ENCODE results near the gene ZCCHC2.

ZCCHC2 gene

GRCh38 chr18:62505669-62506494, 16.9 kb upstream of the ZCCHC2 start:
- Histone ChIP-seq H3K4me2 (peak overlapping the region; percentile 67 to 96 (median 78)), H3K4me3 (peak overlapping the region; percentile 35 to 58 (median 49); a peak in 18 of 20 replicates), H3K4me1 (peaks cover 11 to 17% (median 14%) of the 10 kb centered on the region in 10 experiments), H3K9me3 (replicated peaks in 1 of 11) (peaks cover 15 to 32% (median 27%) of the 10 kb centered on the region in 11 experiments), H3K9ac (peak overlapping the region in 10 of 11 experiments; percentile 6 to 61 (median 50); a peak in 17 of 22 replicates), H3K27me3 (no peaks in the 10 kb centered on the region), H4K20me1 (no peaks in the 10 kb centered on the region), H3K27ac (peak overlapping the region in 10 of 11 experiments; percentile 23 to 72 (median 50); a peak in 18 of 22 replicates), H3K36me3 (no peaks in the 10 kb centered on the region)
- no peak for TF ChIP-seq Cebpa-rat (IDR thresholded peaks at IDR 0.05)

GRCh38 chr18:62506495-62507143, 16.2 kb upstream of the ZCCHC2 start:
- Histone ChIP-seq H3K27ac (peak overlapping the region in 10 of 11 experiments; percentile 23 to 72 (median 57); a peak in 18 of 22 replicates), H3K27me3 (no peaks in the 10 kb centered on the region), H3K4me3 (peak overlapping the region; percentile 35 to 58 (median 49); a peak in 18 of 20 replicates), H4K20me1 (no peaks in the 10 kb centered on the region), H3K4me2 (peak overlapping the region; percentile 67 to 96 (median 78)), H3K9me3 (replicated peaks in 1 of 11) (peaks cover 23 to 40% (median 34%) of the 10 kb centered on the region in 11 experiments), H3K4me1 (peaks cover 11 to 17% (median 14%) of the 10 kb centered on the region in 10 experiments), H3K9ac (peak overlapping the region in 10 of 11 experiments; percentile 6 to 61 (median 50); a peak in 16 of 22 replicates), H3K36me3 (no peaks in the 10 kb centered on the region)
- TF ChIP-seq Cebpa-rat (IDR thresholded peaks at IDR 0.05): no peak

- TF ChIP-seq Cebpa-rat (IDR thresholded peaks at IDR 0.05): no peak
- Histone ChIP-seq H3K36me3 (peaks cover 0 to 3% (median 0%) of the 10 kb centered on the region in 11 experiments; a peak in 1 of 22 replicates), H3K4me3 (no peak overlapping the region), H4K20me1 (no peaks in the 10 kb centered on the region), H3K4me1 (peaks cover 11 to 17% (median 14%) of the 10 kb centered on the region in 10 experiments), H3K27ac (no peak overlapping the region), H3K4me2 (no peak overlapping the region), H3K9me3 (replicated peaks in 1 of 11) (peaks cover 37 to 44% (median 42%) of the 10 kb centered on the region in 11 experiments), H3K27me3 (no peaks in the 10 kb centered on the region), H3K9ac (no peak overlapping the region)
Measured at GRCh38 chr18:62509779-62510178, 13.0 kb upstream of the ZCCHC2 start.

- 0 out of 22 replicates have a peak overlapping the region, but pooled peaks of 1 of the 11 experiments have one; percentile 10 for H3K4me2 ChIP-seq
- H3K27me3 ChIP-seq: no peaks in the 10 kb centered on the region
- no peak for TF ChIP-seq Cebpa-rat (IDR thresholded peaks at IDR 0.05)
- H3K4me3 ChIP-seq: no peak overlapping the region
- H3K36me3 ChIP-seq: peaks cover 0 to 3% (median 0%) of the 10 kb centered on the region in 11 experiments; a peak in 1 of 22 replicates
- peaks cover 8 to 10% (median 9%) of the 10 kb centered on the region in 10 experiments for H3K4me1 ChIP-seq
- H3K9me3 ChIP-seq (replicated peaks in 1 of 11): peaks cover 37 to 54% (median 51%) of the 10 kb centered on the region in 11 experiments
- no peak overlapping the region for H3K9ac ChIP-seq
- H3K27ac ChIP-seq: no peak overlapping the region
- H4K20me1 ChIP-seq: no peaks in the 10 kb centered on the region
Measured at GRCh38 chr18:62510789-62511188, 12.0 kb upstream of the ZCCHC2 start.

GRCh38 chr18:62512532-62512931, 10.3 kb upstream of the ZCCHC2 start:
- Histone ChIP-seq H3K27me3 (no peaks in the 10 kb centered on the region), H3K4me1 (no peaks in the 10 kb centered on the region), H3K36me3 (peaks cover 0 to 3% (median 0%) of the 10 kb centered on the region in 11 experiments; a peak in 1 of 22 replicates), H3K4me2 (no peak overlapping the region), H3K9me3 (replicated peaks in 1 of 11) (peaks cover 37 to 56% (median 52%) of the 10 kb centered on the region in 11 experiments), H3K27ac (no peak overlapping the region), H3K9ac (no peak overlapping the region), H4K20me1 (no peaks in the 10 kb centered on the region), H3K4me3 (no peak overlapping the region)
- no peak for TF ChIP-seq Cebpa-rat (IDR thresholded peaks at IDR 0.05)

GRCh38 chr18:62512996-62513395, 9.8 kb upstream of the ZCCHC2 start:
- no peaks in the 10 kb centered on the region for H3K27me3 ChIP-seq
- no peak overlapping the region for H3K9ac ChIP-seq
- peaks cover 37 to 56% (median 52%) of the 10 kb centered on the region in 11 experiments for H3K9me3 ChIP-seq (replicated peaks in 1 of 11)
- peaks cover 0 to 3% (median 0%) of the 10 kb centered on the region in 11 experiments; a peak in 1 of 22 replicates for H3K36me3 ChIP-seq
- H4K20me1 ChIP-seq: no peaks in the 10 kb centered on the region
- no peak overlapping the region for H3K4me2 ChIP-seq
- no peaks in the 10 kb centered on the region for H3K4me1 ChIP-seq
- TF ChIP-seq Cebpa-rat (IDR thresholded peaks at IDR 0.05): no peak
- H3K27ac ChIP-seq: no peak overlapping the region
- H3K4me3 ChIP-seq: no peak overlapping the region

GRCh38 chr18:62514570-62514969, 8.3 kb upstream of the ZCCHC2 start:
- Histone ChIP-seq H3K36me3 (peaks cover 0 to 3% (median 0%) of the 10 kb centered on the region in 11 experiments; a peak in 1 of 22 replicates), H3K4me2 (no peak overlapping the region), H3K4me1 (no peaks in the 10 kb centered on the region), H4K20me1 (no peaks in the 10 kb centered on the region), H3K9me3 (replicated peaks in 1 of 11) (peaks cover 37 to 56% (median 52%) of the 10 kb centered on the region in 11 experiments), H3K27ac (no peak overlapping the region), H3K9ac (no peak overlapping the region), H3K27me3 (no peaks in the 10 kb centered on the region), H3K4me3 (no peak overlapping the region)
- no peak for TF ChIP-seq Cebpa-rat (IDR thresholded peaks at IDR 0.05)

- Histone ChIP-seq H3K9me3 (replicated peaks in 1 of 11) (peaks cover 30 to 49% (median 45%) of the 10 kb centered on the region in 11 experiments), H3K27me3 (peaks cover 8 to 13% (median 9%) of the 10 kb centered on the region in 11 experiments), H3K9ac (no peak overlapping the region), H3K27ac (no peak overlapping the region), H3K4me1 (peaks cover 0 to 3% (median under 1%) of the 10 kb centered on the region in 10 experiments; a peak in 7 of 20 replicates), H4K20me1 (peaks cover 0 to 3% (median 0%) of the 10 kb centered on the region in 11 experiments; a peak in 1 of 22 replicates), H3K4me2 (no peak overlapping the region), H3K36me3 (peaks cover 0 to 3% (median 0%) of the 10 kb centered on the region in 11 experiments; a peak in 1 of 22 replicates), H3K4me3 (no peak overlapping the region)
- TF ChIP-seq Cebpa-rat (IDR thresholded peaks at IDR 0.05): no peak
Measured at GRCh38 chr18:62516242-62516641, 6.6 kb upstream of the ZCCHC2 start.

Data from BLaER1 treated with 17β-estradiol and CSF1 and Interleukin-3, amounts not matched to agents 10 nM and 100 nM (cell line).